Left renal pelvis (tissue), 4 donors: Measurements from ENCODE around the gene SPI1. TPM values are rescaled to one million over a fixed set of nuclear protein-coding genes. Genes with fewer than 3 reads are reported as not detected.
"Not testable (repeated sequence)": the region's sequence is repeated elsewhere in the genome, so short reads cannot be mapped to it uniquely, and the experiment has no call there.

Experiments used
- DNase-seq, 4 donors: peaks; one replicate each; pipeline ENCODE4 v3.0.0-alpha.2; 2013; ENCODE audit warnings: low read depth in 4 of 4, low spot score in 3 of 4
- polyA plus RNA-seq, 4 donors: library from polyadenylated mRNA; unstranded; fragments of 120-200 nt; gene quantifications; one replicate each; pipeline ENCODE4 v1.2.1, GENCODE V29; 2013; ENCODE audit not compliant: insufficient read length in 4 of 4

Gene SPI1
- polyA plus RNA-seq, 4 donors: 3.4 to 7.8 (median 4.4) TPM

DNA sequence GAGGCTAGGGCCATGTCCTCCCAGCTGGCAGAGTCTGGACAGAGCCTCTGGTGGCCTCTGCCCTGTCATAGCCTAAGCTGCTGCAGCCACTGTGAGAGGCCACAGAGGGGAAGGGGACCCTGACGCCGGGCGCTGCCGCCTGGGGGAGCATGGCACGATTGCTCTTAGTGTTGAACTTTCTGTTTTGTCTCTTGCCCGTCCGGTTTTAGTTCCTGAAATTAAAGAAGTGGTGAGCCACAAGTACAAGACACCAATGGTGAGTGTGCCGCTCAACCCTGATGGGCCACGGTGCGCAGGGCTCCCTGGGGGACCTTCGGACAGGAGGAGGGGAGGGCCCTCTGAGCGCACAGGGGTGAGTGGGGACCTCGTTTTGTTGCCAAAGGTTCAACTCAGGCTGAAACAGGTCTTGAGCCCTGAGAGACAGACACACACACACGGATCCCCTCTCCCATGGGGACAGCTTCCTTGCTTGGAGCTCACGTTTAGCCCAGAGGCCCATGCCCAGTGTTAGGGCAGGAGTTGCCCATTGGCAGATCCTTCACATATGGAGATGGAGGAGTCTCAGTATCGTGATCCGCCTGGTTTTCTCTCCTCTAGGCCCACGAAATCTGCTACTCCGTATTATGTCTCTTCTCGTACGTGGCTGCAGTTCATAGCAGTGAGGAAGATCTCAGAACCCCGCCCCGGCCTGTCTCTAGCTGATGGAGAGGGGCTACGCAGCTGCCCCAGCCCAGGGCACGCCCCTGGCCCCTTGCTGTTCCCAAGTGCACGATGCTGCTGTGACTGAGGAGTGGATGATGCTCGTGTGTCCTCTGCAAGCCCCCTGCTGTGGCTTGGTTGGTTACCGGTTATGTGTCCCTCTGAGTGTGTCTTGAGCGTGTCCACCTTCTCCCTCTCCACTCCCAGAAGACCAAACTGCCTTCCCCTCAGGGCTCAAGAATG lies 49.6 kb downstream of the SPI1 start:
- DNase-seq: no peak

DNA sequence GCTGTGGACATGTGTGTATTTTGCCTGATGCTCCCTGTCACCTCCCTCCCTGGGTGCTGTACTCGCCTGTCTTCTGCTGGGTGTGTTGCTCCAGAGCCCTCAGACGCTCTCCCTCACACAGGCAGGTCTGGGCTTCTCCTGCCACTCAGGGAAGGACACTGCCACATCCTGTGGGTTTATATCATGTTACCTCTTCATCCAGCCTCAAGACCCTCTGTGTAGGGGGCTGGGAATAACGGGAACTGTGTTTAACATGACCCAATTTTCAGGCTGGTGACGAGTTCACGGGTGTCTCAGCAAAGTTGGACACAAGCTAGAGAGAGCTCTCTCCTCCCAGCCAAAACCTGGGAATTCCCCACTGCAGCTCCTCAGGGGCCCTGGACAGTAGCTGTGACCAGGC lies 50.4 kb downstream of the SPI1 start:
- no peak for DNase-seq

DNA sequence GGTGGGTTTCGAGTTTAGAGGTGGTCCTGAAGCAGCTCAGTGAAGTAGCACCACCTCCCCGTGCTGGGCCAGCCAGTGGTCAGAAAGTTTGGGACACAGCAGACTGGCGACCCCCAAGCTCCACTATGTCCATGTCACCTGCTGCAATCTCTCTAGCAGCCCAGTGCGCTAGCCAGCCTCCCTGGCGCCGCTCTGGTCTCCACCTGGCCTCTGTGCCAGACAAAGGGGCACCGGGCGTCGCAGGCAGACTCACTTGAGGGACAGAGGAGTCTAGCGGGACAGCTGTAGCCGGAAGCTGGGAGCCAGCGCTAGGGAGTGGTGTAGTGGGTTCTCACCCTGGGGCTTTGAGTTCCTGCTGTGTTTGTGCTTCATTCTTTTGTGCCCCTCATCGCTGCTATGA lies 51.3 kb downstream of the SPI1 start:
- no peak for DNase-seq

DNA sequence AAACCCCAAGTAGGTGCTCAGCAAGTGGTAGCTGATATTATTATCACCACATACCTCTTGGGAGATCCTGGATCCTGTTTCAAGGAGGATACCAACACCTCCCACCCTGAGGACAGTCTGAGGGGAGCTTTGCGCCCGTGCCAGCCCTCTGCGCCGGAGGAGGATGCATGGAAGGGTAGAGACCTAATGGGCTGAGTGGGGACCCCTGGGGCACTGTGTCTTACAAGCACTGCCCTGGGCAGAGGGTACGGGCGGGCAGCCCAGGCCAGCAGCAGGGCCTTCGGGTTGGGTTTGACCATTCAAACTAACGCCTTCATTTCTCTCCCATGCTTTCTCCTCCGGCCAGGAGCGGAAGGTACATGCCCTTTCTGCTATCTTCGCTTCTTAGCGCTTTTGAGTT lies 52.1 kb downstream of the SPI1 start:
- no peak for DNase-seq

DNA sequence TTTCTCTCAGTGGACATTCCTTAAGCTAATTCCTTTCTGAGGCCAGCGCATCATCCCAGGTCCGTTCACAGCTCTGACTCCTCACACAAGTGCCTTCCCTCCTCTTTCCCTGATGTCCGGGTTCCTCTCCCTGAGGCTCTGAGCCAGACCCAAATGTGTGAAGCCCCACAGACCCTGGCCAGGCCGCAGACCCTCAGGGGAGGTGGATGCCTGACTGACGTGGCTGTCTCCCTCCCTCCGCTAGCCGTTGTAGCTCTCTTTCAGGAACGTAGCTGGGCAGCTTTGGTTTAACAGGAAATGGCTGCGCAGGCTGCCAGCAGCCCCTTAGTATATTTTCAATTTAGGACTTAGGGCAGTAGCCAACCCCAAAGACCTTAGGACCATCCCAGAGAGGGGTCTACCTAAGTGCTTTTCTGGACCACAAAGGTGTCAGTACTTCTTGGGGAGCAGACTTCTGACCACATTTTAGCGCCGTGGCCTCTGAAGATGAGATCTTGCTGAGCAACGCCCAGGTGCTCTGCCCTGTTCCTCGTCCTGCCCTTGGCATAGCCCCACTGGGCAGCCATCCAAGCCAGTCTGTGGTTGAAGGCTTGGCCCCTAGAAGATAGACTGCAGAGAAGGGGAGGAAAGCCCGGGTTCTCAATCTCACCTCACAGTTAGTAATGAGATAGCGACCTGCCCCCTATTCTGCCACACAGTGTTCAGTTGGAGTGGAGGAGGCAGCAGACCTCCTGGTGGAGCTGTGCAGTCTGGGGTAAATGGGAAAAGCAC lies 52.9 kb downstream of the SPI1 start:
- DNase-seq: no peak

DNA sequence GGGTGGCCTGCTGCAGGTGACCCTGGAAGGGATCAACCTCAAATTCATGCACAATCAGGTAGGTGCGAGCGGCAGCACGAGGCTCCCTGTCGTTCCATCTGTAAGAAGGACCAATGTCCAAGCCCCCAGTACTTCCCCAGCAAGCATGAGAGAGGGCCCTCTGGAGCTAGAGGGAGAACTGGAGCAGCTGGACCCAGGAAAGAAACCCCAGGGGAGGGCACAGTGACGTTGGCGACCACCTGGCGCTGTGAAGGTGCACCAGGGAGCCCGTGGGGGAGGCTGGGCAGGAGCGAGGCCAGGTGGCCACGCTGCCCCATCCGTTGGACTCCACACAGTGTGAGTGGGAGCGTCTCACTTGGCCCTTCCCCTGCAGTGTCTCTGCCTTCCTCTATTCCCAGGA lies 53.8 kb downstream of the SPI1 start:
- DNase-seq: no peak

DNA sequence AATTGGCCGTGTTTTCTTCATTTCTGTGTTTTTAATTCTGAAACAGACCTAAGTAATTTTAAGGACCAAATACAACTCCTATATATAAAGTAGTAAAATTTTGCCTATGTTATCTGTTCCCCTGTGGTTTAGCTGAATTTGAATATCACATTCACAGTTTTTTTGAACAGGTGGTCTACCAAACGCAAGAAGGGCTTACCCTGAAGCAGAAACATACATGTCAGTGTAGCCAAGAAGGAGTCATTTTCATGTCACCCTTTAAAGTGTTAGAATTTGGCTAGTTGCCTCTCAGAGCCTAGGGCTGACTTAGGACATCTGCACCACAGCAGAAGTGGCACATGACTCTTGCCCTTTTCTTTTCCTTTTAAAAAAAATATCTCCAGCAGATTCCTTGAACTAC lies 60.2 kb downstream of the SPI1 start:
- DNase-seq: no peak

DNA sequence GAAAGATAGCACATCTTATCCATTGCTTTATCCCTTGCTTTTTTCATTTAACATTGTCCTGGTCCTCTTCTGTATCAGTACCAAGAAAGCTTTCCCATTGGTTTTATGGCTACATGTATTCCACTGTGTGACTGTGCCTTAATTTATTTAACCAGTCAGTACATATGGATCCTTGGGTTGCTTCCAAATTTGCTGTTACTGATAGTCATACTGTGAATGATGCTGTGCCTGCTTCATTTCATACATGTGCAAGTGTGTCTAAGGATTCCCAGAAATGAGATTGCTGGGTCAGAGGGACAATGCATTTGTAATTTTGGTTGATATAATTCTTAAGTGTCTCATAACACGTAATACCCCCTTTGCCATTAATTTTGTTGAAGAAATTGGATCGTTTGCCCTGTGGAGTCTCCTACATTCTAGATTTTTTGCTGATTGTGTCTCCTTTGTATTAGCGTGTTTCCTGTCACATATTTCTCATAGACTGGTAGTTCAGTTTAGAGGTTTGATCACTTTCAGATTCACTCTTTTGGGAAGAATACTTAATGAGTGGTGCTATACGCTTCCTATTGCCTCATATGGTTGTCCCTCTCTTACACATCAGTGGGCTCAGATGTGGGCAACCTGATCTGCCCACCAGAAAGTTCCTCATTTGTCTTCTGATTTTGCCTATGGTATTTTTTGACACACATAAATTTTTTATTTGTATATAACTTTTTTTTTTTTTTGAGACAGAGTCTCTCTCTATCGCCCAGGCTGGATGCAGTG lies 61.1 kb downstream of the SPI1 start:
- DNase-seq: no peak

DNA sequence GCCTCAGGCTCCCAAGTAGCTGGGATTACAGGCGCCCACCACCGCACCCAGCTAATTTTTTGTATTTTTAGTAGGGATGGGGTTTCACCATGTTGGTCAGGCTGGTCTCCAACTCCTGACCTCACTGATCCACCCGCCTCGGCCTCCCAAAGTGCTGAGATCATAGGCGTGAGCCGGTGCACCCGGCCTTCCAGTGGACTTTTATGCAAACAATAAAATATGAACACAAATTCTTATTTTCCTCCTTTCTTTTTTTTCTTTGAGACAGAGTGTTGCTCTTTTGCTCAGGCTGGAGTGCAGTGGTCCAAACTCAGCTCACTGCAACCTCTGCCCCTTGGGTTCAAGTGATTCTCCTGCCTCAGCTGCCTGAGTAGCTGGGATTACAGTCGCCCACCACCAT lies 61.8 kb downstream of the SPI1 start:
- DNase-seq: not testable (repeated sequence)

DNA sequence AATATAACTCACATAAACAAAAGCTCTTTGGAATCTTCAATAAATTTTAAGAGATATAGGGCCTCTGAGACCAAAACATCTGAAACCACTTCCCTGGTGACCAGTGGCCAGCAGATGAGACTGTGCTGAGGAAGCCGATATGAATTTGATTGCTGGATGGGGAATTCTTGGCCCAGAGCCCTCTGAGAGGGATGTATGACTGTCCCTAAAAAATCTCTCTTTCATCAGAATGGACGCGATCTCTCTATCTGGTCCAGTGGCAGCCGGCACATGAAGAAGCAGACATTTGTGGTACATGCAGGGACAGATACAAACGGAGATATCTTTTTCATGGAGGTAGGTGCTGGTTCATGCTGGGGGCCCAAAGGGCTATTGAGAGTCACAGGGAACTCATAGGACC lies 63.4 kb downstream of the SPI1 start:
- no peak for DNase-seq

DNA sequence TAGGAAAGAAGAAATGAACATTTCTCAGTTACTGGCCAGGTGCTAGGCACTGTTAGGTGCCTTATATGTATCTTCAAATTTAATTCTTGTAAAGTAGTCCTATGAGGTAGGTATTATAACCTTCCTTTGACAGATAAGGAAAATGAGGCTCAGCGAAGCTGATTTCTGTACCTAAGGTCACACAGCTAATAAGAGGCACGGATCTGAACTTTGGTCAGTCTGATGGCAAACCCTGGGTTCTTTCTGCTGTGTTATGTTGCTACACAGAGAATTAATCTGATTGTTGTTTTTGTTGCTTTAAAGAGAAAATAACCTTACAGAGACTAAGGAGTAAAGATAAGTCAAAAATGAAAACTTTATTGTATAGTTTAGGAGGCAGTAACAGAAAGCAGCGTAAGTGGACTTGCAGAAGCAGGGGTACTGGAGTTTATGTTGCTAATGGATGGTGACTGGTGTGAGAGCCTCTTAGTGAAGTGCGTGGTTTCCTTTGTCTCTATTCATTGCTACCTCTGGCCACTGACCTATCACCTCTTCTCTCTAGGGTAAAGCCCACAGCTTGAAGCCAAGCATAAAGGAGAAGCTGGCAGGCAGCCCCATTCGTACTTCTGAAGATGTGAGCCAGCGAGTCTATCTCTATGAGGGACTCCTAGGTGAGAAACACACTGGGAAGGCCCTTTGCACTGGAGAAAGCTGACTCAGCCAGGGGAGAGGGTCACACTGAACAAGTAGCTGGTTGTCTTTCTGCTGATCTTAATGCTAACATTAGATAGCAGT lies 70.1 kb downstream of the SPI1 start:
- DNase-seq: no peak

DNA sequence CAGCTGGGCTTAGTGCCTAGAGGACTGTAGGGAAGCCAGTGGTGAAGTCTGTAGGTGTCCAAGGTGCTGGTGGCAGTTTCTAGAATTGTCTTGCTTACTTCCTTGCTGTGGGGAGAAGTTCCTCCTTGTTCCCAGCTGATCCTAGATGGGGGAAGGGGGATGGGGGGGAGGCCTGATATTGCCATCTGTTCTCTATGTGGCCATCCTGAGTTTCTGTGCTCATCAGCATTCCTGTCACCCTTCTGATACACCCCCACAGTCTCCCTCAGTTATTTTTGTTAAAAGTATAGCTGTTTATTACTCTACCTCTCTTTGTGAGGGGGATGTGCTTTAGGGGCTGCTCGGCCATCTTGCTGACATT lies 71.9 kb downstream of the SPI1 start:
- no peak for DNase-seq

DNA sequence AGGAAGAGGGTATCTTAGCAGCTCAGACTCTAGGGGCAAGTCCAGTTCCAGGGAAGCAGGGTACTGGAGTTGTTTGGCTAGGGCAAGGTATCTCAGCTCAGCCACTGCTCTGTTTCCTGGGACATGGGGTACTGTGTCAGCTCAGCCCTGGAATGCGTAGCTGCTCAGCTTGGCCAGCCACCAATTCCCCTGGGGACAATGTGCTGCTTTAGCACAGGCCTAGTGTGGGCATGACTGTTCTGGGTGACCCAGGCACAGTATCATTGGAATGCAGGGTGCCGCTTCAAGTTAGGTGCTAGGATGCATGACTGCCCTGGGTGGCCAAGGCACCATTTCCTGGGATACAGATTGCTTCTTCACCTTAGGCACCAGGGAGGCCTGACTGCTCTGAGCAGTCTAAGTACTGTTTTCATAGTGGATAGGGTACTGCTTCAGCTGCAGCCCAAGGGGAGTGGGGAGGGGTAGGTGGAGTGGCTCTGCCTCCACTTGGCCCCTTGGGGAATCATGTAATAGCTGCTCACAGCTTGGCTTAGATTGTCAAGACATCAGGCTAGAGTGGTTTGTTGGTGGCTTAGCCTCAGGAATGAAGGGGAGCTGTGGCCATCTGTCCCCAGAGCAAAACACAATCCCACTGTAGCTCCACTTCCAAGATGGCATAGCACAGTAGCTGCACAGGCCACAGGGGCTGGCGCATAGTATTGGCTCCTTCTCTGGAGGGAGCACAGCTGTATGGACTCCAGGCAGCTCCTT lies 72.4 kb downstream of the SPI1 start:
- no peak for DNase-seq

Other genes starting within 250 kb of the SPI1 start
- gene ARFGAP2, start 201.7 kb downstream of the SPI1 start, polyA plus RNA-seq: 10 to 100 TPM; 57.2 to 90.1 (median 79.6) TPM
- 10 to 100 TPM; 22.5 to 45.2 (median 29.9) TPM for gene PACSIN3, start 192.1 kb downstream of the SPI1 start, polyA plus RNA-seq
- gene DDB2, start 163.6 kb downstream of the SPI1 start, polyA plus RNA-seq: 10 to 100 TPM; 17.1 to 29.2 (median 20.5) TPM
- 10 to 100 TPM; 42.4 to 60.6 (median 45.9) TPM for gene ACP2, start 129.7 kb downstream of the SPI1 start, polyA plus RNA-seq
- 10 to 100 TPM; 32.5 to 47.5 (median 36.5) TPM for gene NR1H3, start 120.6 kb downstream of the SPI1 start, polyA plus RNA-seq
- 10 to 100 TPM; 36.9 to 53.8 (median 39.4) TPM for gene MADD, start 108.4 kb downstream of the SPI1 start, polyA plus RNA-seq
- gene MYBPC3, start 25.8 kb downstream of the SPI1 start, polyA plus RNA-seq: under 1 TPM in 3 of 4 donors, not detected in 1; 0.03 to 0.14 (median 0.07) TPM
- gene SLC39A13, start 30.0 kb upstream of the SPI1 start, polyA plus RNA-seq: 10 to 100 TPM; 42.6 to 72.0 (median 45.5) TPM
- gene PSMC3, start 47.9 kb upstream of the SPI1 start, polyA plus RNA-seq: 100 to 1,000 TPM; 108 to 161 (median 148) TPM
- gene RAPSN, start 70.6 kb upstream of the SPI1 start, polyA plus RNA-seq: under 1 TPM in 2 of 4 donors, not detected in 2; 0.17 to 0.26 TPM
- gene CELF1, start 174.6 kb upstream of the SPI1 start, polyA plus RNA-seq: 100 to 1,000 TPM in 2 of 4 donors, 10 to 100 TPM in 2; 76.5 to 122 (median 106) TPM
- 10 to 100 TPM; 36.7 to 57.6 (median 51.7) TPM for gene PTPMT1, start 187.1 kb upstream of the SPI1 start, polyA plus RNA-seq
- gene KBTBD4, start 200.4 kb upstream of the SPI1 start, polyA plus RNA-seq: 10 to 100 TPM; 21.2 to 26.5 (median 25.0) TPM
- 100 to 1,000 TPM in 3 of 4 donors, 10 to 100 TPM in 1; 80.5 to 151 (median 147) TPM for gene NDUFS3, start 200.5 kb upstream of the SPI1 start, polyA plus RNA-seq
- 1 to 10 TPM in 1 of 4 donors, under 1 TPM in 3; 0.11 to 4.0 (median 0.37) TPM for gene FAM180B, start 208.1 kb upstream of the SPI1 start, polyA plus RNA-seq
- 10 to 100 TPM in 2 of 4 donors, 1 to 10 TPM in 2; 6.1 to 12.8 (median 9.5) TPM for gene C1QTNF4, start 215.9 kb upstream of the SPI1 start, polyA plus RNA-seq